HG02840 (cell line): ENCODE data around the gene ADAM12.
"Not testable (repeated sequence)": the region's sequence is repeated elsewhere in the genome, so short reads cannot be mapped to it uniquely, and the experiment has no call there.

Experiments
- ATAC-seq: cut with Tn5 transposase; IDR thresholded peaks from one replicate; pipeline ENCODE4 v1.9.1; 2021; ENCODE audit warnings: mild to moderate bottlenecking, moderate library complexity, moderate number of reproducible peaks; ENCODE audit not compliant: unreplicated experiment, low FRiP score

ADAM12 gene

DNA sequence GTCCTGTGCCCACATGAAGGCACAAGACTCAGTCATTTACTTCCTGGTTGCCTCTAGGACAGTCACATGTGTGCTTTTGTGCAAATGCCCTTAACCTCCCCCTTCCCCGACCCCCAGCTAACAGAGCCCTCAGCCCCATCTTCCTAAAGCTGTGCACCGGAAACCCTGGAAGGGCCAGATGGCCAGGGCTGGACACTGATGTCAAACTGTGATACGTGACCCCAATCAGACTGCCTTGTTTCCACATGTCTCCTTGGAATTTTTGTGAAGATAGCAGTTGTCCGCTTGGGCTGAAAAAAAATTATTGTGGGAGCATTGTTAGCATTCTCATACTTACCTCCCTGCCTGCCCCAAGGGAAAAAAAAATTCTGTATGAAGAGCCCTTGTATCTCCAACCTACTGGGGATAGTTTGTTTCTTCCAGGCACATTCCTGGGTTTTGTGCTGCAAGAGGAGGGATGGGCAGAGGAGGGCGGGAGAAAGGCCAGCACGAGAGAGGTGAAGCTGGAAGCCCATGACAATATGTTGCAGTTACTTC is 17.0 kb upstream of the ADAM12 start:
- ATAC-seq, result no peak

DNA sequence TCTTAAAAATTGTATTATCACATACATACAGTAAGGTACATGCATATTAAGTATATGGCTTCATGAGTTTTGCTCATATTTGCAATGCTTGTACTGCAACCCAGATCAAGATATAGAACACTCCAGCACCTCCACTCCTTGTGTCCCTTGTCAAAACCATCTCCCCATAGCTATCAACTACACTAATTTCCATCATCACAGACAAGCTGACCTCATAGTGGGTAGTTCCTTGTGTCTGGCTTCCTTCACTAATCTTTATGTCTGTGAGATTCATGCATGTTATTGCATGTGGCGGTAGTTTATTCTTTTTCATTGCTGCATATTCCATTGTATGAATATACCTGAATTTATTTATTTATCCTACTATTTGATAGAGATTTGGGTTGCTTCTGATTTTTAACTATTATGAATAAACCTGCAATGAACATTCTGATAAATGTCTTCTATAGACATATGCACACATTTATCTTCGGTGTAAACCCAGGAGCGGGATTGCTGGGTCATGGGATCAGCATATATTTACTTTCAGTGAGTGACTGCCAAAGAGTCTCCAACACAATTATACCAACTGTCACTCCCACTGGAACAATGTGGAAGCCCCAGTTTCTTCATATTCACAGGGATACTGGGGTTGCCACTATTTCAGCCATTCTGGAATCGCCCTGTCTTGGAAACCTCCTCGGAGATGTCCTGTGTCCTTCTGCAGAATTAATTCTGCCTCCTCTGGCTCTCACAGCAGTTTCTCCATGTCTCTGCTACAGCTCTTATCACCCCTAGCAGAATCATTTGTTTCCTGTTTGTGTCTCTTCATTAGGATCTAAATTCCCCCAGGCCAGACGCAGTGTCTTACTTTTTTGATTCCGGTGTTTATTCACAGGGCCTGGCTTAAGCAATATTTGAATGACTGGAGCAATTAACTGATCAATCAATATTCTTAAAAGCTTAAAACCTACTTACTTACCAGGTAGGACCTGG is 14.7 kb upstream of the ADAM12 start:
- ATAC-seq, result no peak

DNA sequence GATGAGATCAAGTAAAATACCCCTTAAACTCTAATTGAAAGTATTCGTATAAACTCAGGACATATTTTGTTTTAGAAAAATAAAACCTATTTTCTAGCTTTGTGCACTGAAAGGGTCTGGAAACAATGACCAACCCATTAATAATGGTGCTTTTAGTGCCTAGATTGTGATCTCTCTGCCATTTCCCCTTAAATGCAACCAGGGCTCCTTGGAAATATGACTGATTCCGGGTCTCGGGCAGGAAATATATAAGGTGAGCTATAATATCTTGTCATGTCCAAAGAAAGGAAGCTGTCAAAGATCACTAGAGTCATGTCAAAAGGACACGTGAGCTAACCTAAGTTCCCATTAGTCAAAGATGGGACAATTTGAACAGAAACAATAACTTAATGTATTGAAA is 12.4 kb upstream of the ADAM12 start:
- no peak for ATAC-seq

DNA sequence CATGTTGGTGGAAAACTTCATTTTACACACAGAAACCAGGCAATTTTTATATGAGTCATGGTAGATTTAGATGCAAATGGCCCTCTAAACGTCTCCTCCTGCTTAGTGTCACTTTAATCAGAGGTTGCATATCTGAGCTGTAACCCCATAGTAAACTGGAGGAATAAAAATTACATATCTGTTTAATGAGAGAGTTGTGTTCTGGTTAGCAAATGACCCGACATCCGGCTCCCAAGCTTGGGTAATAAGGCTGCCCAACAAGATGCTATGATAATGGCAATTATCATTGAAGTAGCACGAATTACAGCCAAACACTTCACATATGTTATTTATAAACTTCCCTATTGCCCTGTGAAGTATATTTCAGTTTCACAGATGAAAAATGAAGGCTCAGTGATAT is 10.6 kb upstream of the ADAM12 start:
- ATAC-seq, result no peak

DNA sequence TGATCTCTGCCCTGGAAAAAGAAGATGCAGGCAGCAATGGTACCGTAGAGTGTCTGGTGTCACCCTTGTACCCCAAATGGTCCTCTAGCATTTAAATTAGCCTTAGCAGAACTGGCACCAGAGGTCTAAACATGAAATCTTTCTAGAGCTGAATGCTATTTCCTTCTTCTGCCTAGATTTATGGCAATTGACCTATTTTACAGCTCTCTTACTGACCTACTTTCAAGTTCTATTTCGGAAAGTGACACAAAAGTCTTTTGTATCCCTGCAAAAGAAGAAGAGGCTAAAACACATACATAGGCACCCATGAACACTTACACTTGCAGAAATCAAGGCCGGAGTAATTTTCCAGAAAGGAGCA is 10.1 kb upstream of the ADAM12 start:
- no peak for ATAC-seq

DNA sequence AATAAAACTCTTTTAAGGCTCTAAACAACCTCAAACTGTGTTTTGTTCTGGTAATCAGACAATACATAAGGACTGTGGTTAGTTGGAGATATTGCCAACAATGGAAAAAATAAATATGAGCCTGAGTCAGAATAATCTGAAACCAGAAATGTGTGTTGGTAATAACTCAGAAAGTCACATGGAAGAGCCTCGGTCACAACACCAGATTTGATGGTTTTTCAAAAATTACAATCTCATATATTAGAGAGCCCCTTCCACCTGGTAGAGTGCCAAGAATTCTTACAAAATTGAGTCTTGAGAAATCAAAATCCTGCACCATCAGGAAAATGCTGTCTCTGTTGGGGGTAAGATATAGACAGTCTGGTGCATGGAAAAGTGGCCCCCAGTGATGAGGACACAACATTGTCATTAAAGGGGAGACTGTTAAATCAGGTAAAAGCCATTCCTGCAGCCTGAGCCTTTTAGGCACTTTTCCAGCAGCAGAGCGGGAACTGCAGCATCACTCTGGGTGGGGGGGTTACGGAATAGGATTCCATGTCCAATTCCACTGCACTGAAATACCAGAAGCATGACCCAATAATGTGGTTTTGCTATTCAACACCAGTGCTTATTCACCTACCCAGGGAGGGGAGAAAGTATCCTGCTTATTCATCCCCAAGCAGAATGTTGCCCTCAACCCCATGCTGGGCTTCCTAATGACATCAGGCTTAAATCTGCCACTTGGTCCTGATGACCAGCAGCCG is 9.5 kb upstream of the ADAM12 start:
- ATAC-seq, result no peak

DNA sequence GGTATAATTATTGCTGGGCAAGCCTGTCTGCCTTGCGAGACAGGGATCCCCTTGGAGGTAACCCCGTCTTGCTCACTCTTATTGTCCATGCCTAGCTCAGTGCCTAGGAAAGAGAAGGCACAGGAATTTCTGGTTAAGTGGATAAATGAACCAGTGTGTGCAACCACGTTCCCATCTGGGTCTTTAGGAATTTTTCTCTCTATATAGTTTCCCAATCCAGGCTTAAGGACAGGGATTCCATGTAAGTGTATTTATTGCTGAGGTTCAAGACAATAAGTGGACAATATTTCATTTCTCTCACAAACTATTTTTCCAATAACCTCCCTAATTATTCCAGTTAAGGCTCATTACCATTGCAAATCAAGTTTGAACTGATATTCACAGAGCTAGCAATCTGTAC is 8.9 kb upstream of the ADAM12 start:
- no peak for ATAC-seq

DNA sequence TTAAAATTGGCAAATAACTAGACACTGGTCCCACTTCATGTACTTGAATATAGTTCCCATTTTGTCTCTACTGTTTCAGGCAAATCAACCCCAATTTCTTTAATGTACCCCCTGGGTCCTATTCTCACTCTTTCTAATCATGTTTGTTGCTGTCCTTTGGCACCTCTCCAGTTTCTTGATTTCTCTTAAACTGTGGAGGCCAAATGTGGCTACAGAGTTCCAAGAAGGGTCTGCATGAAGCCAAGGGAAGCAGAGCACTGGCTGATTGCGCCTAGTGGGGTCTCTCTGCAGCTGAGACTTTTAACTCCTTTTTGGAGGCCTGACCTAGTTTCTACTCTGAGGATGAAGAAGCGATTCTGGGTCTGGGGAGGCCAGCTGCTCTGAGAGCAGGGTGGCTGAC is 6.7 kb upstream of the ADAM12 start:
- no peak for ATAC-seq

DNA sequence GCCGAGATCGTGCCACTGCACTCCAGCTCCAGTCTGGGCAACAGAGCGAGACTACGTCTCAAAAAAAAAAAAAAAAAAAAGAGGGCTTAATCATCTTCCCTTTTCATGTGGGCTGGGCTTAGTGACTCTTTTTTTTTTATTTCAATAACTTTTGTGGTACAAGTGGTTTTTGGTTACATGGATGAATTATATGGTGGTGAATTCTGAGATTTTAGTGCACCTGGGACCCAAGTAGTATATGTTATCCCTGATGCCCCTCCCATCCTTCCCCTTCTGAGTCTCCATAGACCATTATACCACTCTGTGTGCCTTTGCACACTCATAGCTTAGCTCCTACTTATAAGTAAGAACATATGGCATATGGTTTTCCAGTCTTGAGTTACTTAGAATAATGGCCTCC is 4.8 kb upstream of the ADAM12 start:
- no peak for ATAC-seq

DNA sequence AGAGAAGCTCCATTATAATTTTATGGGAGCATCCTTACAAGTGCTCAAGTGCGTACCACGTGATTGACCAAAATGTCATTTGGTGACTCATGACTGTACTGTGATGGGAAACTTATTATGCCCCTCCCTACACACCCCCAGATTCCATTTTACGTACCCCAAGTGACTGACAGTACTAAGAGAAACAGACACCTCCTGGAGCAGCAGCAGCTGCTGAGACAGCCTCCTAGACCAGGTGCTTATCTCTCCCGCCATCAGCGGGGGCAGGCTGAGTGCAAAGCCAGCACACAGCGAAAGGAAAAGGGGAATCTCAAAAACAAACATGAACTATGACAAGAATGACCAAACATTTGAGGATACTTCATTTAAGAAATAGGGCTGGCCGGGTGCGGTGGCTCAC is 4.2 kb upstream of the ADAM12 start:
- no peak for ATAC-seq

DNA sequence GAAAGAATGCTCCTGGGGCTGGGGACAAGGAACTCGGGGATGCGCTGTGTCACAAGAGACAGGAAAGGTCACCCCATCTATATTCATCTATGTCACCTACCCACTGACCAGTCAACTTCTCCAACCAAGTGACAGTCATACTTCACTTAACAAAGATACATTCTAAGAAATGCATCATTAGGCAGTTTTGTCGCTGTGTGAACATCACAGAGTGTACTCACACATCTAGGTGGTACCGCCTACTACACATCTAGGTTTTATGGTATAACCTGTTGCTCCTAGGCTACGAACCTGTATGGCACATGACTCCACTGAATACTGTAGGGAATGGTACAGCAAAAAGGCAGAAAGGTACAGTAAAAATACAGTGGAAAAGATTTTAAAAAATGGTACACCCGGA is 3.8 kb upstream of the ADAM12 start:
- ATAC-seq, result no peak

DNA sequence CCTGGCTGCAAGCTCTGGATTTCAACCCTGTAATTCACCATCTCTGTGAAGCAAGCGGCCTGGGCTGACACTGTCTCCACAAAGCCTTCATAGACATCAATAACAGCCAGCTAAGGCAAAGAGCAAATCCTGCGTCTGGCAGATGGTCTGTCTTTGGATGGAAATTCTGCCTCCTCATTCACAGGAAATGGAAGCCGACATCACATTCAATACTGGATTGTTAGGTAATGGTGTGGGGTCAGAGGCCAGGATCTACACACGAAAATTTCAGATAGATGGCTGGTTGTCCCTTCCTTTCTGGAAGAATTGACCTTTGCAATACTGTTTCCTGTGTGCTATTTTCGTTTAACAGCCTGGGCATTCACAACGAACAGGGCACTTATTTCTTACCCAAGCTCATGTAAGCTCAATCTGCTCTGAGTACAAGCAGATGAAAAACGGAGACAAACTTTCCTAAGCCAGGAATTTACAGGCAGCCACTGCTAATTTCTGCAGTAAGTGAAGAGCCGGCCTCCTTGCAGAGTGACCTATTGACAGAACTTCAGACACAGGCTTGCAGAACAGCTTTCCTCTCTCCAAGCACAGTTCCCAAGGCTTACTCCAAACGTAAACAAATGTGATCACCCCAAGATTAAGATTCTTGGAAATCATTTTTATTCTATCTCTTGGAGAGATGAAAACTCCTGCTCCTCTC is 3.1 kb upstream of the ADAM12 start:
- ATAC-seq, result no peak

DNA sequence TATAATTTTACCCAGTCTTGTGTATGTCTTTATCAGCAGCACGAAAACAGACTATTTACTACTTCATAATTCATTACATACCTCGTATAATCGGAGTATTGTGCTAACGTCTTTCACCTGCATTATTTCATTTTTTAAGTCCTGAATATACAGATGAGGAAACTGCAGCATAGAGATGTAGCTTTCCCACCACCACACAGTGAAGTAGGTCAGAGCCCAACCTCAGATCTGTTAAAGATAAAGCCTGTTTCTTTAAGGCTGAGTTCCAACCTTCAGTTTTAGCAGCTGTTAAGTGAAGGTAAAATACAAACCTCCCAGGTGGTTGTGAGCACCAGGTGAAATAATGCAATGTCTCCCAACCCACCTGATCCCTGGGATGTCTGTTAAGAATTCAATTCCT is 2.0 kb upstream of the ADAM12 start:
- no peak for ATAC-seq

DNA sequence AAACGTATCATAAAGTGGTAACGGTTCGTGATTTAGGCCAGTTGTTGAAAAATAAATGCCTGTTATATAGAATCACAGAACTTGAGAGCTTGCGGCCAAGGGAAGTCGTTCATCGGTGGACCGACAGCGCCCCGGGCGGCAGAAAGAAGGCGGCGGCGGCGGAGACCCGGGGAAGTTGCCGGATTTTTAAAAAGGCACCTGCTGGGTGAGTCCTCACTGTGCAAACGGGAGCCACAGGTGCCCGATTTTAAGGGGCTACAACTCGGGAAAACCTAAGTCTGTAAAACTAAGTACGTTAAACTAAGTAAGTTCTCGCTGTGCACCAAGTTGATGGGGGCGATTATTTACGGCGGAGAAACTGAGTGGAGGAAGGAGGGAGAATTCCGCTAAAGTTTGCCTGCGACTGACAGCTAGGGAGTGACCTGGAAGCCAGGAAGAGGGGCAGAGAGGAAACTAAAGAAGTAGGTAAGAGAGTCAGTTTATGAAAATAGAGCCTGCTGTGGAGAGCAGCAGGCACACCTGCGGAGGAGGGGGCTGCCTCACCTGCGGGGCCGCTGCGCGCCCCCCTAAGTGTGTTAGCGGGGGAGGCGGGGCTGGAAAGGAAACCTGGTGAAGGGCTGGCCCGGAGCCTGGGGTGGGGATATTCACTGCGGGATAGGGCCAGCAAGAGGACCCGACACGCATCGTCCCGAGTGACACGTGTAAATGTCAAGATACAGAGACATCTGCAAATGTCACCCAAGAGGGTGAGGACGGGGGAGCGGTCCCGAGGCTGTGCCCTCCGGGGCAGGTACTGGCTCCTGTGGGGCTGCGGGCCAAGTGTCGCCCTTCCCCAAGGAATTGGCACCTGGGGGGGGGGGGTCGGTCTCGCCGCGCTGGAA is 996 bp downstream of the ADAM12 start:
- ATAC-seq, result no peak

DNA sequence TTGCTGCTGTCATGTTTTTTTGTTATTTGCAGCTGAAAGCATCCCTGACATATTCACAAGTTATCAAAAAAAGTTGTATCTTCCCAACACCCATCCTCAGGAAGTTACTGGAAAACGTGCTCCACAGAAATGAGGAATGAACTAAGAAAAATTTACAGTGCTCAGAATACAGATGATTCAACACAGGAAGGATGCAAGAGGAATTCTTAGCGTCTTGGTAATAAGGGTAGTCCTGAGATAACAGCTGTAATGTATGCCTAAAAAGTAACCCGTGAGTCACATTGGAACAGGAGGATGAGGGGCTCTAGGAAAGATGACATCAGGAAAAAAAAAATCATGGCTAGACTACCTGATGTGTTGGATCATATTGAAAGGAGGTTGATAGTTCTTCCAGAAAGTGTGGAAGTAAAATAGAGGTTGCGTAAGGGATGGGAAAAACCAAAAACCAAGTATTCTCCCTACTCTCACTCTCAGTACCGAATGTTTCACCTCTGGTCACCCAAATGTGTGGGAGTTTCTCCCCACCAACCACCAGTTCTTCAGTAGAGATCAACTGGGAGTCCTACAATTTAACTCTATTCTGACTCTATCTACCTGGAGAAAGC is 3.9 kb downstream of the ADAM12 start:
- ATAC-seq, result no peak

DNA sequence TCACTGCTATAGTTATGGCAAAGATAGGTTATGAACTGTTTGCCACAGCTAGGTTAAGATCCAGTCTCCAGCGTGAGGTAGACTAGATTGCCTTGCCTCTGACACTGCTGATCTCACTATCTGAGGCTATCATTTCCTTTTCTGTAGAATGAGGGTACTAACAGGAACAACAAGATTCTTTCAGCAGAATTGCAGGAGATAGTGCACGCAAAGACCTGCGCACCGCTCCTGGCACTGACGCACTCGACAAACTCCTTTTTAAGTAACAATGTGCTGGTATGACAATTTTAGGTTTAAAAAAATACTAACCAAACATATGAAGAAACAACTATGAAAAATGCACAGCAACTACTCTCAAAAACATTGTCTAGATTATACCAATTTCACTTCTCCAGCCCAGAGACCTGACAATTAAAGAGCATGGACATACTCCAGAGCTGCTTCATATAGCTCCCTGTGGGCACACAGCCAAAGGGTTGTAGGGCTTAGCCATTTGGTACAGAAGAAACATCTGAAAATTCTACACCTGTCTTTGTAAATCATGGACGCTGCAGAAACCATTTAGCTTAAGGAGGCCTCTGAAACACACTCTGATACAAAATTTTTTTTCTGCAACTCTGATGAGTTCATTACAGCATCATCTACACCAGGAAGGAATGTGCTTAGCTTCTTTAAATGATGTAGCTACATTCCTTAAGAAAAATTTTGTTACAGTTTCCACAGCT is 7.8 kb downstream of the ADAM12 start:
- no peak for ATAC-seq

DNA sequence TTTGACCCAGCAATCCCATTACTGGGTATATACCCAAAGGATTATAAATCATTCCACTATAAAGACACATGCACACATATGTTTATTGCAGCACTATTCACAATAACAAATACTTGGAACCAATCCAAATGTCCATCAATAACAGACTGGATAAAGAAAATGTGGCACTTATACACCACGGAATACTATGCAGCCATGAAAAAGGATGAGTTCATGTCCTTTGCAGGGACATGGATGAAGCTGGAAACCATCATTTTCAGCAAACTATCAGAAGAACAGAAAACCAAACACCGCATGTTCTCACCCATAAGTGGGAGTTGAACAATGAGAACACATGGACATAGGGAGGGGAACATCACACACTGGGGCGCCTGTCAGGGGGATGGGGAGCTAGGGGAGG is 9.1 kb downstream of the ADAM12 start:
- not testable (repeated sequence) for ATAC-seq

DNA sequence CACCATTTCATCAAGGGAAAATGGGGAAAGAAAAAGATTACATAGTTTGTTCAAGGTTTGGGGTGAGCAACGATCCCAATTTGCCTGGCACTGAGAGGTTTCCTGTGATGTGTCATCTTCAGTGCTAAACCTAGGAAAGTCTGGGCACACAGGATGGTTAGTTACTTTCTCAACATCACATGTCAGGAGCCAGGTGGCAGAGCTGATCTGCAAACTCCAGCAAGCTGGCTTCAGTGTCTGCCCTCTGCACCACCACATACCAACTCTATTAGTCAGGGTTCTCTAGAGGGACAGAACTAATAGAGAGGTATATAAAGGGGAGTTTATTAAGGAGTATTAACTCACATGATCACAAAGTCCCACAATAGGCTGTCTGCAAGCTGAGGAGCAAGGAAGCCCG is 11.3 kb downstream of the ADAM12 start:
- ATAC-seq, result no peak
